GM19238 (cell line): Measurements from ENCODE around the gene PBXIP1.
"Not testable (repeated sequence)": the region's sequence is repeated elsewhere in the genome, so short reads cannot be mapped to it uniquely, and the experiment has no call there.

Experiments
- DNase-seq: peaks from one replicate; pipeline ENCODE4 v3.0.0; 2011; ENCODE audit warnings: low spot score; ENCODE audit not compliant: insufficient read length

Gene PBXIP1

GRCh38 chr1:154994269-154994587 is 38.3 kb upstream of the PBXIP1 start:
- DNase-seq, result no peak

DNA sequence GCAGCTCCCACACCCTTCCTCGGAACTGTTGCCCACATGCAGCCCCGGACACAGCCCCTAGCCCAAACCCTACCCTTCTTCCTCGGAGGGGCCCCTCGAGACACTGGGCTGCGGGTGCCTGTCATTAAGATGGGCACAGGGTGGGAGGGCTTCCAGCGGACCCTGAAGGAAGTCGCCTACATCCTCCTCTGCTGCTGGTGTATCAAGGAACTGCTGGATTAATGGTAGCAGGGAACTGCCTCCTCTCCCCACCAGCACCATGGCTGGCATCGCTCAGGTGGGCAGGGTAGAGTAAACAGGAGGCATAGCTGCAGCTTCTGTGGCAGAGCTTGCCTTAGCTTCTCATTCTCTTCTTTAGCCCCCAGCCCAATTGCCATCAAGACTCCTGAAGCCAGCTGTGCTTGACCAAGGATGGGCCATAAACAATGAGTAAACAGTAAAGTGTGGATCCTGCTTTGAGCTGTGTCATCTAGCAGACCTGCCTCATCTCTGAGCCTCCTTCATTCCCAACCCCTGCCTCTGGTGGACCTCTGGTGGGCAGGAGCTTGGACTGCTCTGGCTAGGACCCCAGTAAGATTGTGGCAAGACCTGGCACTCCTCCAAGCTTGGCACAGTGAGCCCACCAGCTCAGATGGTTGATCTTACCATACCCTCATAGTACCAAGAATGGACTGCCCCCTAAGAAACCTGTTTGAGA is 37.8 kb upstream of the PBXIP1 start, which contains the start of gene LENEP:
Gene LENEP, plus strand, starts transcription at position 15 of the 697 bp plus-strand sequence. Its CDS starts 22 bp downstream, at position 37.
- DNase-seq, result no peak

DNA sequence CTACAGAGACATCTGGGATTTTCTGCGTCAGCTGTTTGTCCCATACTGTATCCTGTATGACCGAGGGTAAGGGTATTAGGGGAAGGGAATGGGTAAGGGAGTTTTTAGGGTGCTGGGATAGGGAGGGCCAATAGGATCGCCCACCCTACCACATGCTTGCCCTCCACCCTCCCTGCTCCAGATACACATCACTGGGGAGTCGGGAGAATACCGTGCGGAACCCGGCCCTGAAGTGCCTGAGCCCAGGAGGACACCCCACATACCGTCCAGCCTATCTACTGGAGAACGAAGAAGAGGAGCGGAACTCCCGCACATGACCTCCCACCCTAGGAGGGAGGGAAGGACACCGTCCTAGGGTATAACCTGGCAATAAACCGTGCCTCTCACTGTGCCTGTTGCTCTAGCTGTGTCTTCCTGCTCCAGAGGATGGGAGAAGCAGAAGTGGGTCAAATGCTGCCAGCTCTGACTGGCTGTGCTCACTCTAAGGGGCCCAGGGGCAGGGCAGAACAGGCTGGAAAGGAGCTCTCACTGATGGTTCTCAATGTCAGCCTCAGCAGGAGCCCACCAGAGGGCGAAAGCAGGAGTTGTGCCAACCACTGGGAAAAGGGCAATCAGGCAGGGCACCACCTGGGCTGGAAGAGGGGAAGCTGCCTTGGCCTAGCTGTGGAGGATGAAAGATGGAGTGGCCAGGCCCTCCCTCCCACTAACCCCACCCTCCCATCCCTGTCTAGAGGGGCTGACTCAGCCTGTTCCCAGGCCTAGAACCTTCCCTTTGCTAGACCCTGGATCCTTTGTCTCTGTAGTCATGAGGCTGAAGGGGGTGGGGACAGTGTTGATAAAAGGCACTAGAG is 37.0 kb upstream of the PBXIP1 start:
- no peak for DNase-seq

GRCh38 chr1:154990276-154990675 is 34.4 kb upstream of the PBXIP1 start:
- DNase-seq, result no peak

- no peak for DNase-seq
These were observed 33.4 kb upstream of the PBXIP1 start for GRCh38 chr1:154989195-154989860.

- DNase-seq, result no peak
These were observed 32.4 kb upstream of the PBXIP1 start for GRCh38 chr1:154988058-154988954.

DNA sequence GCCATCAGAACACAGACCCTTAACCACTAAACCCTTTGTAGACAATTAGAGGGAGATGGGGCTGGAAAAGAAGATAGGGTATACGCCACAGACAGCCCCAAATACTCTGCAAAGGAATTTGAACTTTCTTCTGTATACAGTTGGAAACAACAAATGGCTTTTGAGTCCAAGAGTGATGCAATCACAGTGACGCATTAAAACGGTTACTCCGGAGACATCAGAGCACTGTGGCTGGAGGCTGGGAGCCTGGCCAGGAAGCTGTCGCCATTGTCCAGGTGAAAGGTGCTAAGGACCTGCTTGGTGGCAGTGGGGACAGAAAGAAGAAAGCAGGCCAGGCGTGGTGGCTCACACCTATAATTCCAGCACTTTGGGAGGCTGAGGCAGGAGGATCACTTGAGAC is 31.4 kb upstream of the PBXIP1 start:
- DNase-seq, result no peak

DNA sequence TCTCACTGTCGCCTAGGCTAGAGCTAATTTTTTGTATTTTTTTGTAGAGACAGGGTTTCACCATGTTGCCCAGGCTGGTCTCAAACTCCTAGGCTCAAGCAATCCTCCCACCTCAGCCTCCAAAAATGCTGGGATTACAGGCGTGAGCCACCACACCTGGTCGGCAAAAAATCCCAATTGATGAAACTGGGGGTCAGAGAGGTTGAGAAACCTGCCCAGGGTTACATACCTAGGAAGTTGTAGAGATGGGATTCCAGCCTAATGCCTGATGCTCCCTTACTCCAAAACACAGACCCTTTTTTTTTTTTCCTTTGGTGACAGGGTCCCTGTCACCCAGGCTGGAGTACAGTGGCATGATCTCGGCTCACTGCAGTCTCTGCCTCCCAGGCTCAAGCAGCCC is 30.8 kb upstream of the PBXIP1 start:
- not testable (repeated sequence) for DNase-seq

DNA sequence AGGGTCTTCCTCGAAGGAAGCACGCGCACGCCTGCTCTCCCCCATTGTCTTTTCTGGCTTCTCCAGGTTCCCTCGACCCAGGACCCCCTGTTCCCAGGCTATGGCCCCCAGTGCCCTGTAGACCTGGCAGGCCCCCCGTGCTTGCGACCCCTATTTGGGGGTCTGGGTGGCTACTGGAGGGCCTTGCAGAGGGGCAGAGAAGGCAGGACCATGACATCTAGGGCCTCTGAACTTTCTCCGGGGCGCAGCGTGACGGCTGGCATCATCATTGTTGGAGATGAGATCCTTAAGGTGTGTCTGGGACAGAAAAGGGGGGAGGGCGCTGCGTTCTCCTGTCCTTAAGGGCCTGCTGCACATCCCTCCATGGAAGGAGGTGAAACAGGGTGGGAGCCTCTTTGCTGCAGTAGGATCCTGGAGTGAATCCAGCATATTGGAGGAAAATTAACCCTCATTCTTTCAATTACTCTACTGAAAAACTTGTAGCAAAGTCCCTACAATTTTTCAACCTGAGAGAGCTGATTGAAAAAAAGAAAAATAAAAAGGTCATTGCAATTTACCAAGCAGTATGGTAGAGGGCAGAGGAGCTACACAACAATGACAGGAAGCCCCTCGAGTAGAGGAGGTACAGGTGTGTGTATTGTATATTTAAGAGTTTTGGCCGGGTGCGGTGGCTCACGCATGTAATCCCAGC is 28.0 kb upstream of the PBXIP1 start:
- no peak for DNase-seq

DNA sequence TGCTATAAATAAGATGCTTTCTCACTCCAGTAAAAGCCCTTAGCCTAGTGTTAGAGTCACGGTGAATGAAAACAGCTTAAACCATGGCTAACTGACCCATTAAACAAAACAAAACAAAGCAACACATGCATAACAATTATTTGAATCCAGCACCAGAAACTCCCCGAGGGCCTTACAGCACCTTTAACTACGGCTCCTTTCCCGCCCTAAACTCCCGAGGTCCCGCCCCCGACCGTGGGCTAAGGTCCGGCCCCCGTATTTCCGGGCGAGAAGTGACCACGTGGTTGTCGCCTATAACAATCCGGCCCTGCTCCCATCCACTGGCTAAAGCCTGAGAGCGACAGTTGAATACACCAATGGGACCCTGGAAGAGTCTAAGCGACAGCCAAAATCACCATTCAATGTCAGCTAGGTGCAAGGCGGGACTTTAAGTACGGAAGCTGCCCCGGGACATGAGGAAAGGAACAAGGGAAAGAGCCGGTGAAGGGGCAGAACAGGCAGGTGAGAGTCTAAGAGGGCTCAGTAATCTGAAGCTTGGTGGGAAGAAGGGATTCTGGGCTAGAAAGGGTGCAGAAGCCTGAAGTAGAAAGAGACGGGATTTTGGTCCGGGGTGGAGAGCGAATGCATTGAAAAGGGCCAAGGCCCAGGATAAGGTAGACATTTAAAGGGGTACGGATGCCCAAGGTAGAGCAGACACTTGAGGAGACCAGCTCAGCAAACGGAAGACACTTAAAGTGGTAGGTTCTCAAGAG is 27.2 kb upstream of the PBXIP1 start, which contains the start of gene FLAD1:
Gene FLAD1, plus strand, starts transcription at position 448 of the 752 bp plus-strand sequence. CDS start 351 bp downstream, outside the sequence.
- DNase-seq, result peak; percentile 98

DNA sequence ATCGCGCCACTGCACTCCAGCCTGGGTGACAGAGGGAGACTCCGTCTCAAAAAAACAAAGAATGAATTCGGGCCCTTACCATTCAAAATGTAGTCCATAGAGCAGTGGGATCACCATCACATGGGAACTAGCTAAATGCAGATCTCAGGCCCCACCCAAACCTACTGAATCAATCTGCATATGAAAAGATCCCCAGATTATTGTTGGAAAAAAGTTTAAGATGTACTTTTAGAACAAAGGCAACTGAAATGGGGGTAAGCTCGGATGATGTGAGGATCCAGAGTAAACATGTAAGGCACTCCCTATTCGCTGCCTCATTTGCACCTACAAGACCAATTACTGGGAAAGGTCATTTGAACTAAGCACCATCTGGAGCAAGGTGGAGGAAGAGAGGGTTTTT is 26.4 kb upstream of the PBXIP1 start:
- DNase-seq, result no peak

DNA sequence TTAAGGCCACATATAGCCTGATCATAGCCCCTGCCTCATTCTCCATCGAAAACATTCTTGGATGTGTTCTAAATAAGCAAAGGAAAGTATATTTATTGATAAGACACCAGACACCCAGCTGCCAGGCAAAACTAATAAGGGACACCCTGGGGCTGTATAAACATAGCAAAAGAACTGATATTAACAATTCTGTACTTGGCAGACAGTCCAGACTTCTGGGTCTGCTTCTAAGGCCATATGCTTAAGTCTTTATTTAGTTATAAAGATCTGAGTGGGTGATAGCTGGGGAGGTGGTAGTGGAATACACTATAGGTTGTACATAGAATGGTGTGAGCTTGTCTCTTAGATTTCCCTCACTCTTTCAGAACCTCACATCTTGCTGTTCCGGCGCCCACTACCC is 22.5 kb upstream of the PBXIP1 start:
- no peak for DNase-seq

GRCh38 chr1:154977762-154978161 is 21.9 kb upstream of the PBXIP1 start:
- not testable (repeated sequence) for DNase-seq

DNA sequence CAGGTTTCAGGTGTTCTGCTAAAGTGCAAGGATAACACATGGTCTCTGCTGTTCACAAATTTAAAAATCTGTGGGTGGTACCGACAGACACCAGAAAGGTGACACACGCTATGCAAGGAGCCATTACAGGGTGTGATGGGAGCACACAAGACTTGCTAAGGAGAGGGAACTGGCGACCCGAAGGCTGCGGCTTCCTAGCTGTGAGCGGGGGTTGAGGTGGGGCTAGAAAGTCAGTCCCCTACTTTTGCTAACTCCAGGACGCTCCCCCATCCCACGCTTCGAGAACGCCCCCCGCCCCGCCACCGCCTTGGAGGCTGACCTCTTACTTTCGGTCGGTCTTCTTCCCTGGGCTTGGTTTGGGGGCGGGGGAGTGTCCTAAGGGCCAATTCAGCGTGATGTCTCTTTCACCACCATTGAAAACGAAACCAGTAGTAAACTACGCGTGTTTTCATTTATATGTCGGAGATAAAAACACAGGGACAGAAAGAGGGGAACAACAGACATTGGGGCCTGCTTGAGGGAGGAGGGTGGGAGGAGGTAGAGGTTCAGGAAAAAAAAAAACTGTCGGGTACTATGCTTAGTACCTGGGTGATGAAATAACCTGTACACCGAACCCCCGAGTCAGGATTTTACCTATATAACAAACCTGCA is 19.6 kb upstream of the PBXIP1 start:
- peak; percentile 33 for DNase-seq

DNA sequence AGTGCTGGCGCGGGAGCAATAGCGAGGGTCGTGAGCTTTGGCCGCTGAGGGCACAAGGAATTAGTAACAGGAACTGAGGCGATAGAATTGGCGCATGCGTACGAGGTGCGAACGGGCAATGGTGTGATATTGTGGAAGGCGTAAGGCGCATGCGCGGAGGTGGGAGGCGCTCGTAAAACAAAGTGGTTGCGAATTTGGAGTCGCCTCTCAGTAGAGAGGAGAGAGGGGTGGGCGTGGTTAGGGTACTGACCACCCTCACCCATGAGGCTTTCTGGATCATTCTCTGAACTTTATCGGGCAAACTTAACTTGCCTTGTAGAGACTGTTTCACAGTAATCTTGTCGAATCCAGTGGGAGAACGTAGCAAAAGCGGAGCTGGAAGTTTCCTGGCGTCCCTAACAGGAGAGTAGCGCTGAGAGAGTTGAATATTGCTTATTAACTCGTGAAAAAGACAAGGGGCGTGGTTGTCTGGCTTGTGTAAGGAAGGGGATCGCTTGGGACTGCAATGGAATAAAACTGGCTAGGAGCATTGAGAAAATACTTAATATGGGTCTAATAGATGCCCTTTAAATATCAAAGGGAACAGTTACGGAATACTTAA is 19.0 kb upstream of the PBXIP1 start:
- peak; percentile 78 for DNase-seq

GRCh38 chr1:154974102-154974807 is 18.4 kb upstream of the PBXIP1 start, which contains the start of gene CKS1B:
Gene CKS1B, plus strand, starts transcription at chr1:154974681. Its CDS starts 65 bp downstream, at chr1:154974746.
- DNase-seq, result peak; percentile 95

GRCh38 chr1:154973344-154974101 is 17.6 kb upstream of the PBXIP1 start:
- peak; percentile 81 for DNase-seq
